ENCODE data around the gene BRWD1.

DNA sequence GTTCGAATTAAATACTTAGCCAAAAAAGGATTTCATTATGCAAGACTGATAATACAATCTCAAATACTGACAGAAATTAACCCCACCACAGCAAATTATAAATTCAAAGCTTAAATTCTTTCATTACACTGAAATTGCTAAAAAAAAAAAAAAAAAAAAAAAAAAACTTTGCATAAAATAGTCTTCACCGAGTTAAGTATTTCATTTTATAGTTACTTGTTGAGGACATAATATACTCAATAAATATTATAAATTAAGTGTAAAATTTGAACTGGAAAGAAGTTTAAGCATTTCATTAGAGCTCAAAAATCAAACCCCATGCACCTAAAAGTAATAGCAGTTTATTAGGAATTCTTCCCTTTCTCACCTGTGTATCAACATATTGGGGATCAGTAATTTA is 128.3 kb downstream of the BRWD1 start:
- TF ChIP-seq, protein P1, sequence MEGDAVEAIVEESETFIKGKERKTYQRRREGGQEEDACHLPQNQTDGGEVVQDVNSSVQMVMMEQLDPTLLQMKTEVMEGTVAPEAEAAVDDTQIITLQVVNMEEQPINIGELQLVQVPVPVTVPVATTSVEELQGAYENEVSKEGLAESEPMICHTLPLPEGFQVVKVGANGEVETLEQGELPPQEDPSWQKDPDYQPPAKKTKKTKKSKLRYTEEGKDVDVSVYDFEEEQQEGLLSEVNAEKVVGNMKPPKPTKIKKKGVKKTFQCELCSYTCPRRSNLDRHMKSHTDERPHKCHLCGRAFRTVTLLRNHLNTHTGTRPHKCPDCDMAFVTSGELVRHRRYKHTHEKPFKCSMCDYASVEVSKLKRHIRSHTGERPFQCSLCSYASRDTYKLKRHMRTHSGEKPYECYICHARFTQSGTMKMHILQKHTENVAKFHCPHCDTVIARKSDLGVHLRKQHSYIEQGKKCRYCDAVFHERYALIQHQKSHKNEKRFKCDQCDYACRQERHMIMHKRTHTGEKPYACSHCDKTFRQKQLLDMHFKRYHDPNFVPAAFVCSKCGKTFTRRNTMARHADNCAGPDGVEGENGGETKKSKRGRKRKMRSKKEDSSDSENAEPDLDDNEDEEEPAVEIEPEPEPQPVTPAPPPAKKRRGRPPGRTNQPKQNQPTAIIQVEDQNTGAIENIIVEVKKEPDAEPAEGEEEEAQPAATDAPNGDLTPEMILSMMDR (IDR thresholded peaks at IDR 0.05), result no peak
- TF ChIP-seq POLR2A (IDR thresholded peaks at IDR 0.05), result no peak
